Subcutaneous abdominal adipose tissue (tissue), 5 donors: ENCODE results near the gene ZCCHC13.
"Not testable (repeated sequence)": the region's sequence is repeated elsewhere in the genome, so short reads cannot be mapped to it uniquely, and the experiment has no call there.

ENCODE experiments used
- H3K27ac ChIP-seq: one replicate; pipeline ENCODE4 v1.7.0; 2013; ENCODE audit warnings: low read depth, mild to moderate bottlenecking, inconsistent platforms, low read length, moderate library complexity
- H3K27me3 ChIP-seq, 5 donors: one replicate each; pipeline ENCODE4 v1.7.0; 2013; ENCODE audit warnings: low read length in 5 of 5, inconsistent platforms in 1 of 5; ENCODE audit not compliant: control insufficient read depth in 5 of 5, insufficient read depth in 4 of 5
- H3K36me3 ChIP-seq, 5 donors: one replicate each; pipeline ENCODE4 v1.7.0; 2013; ENCODE audit warnings: low read length in 5 of 5; ENCODE audit not compliant: control insufficient read depth in 5 of 5, insufficient read depth in 5 of 5
- H3K4me1 ChIP-seq, 5 donors: one replicate each; pipeline ENCODE4 v1.7.0; 2013; ENCODE audit warnings: low read length in 5 of 5, mild to moderate bottlenecking in 3 of 5, moderate library complexity in 1 of 5; ENCODE audit not compliant: control insufficient read depth in 5 of 5, insufficient read depth in 5 of 5
- H3K4me3 ChIP-seq, 5 donors: one replicate each; pipeline ENCODE4 v1.7.0; 2013; ENCODE audit warnings: low read length in 5 of 5, low read depth in 1 of 5
- H3K9ac ChIP-seq, 5 donors: one replicate each; pipeline ENCODE4 v1.7.0; 2013; ENCODE audit warnings: low read length in 5 of 5, mild to moderate bottlenecking in 4 of 5, moderate library complexity in 3 of 5
- H3K9me3 ChIP-seq, 5 donors: one replicate each; pipeline ENCODE4 v1.7.0; 2013; ENCODE audit warnings: low read length in 5 of 5; ENCODE audit not compliant: control insufficient read depth in 5 of 5
- donor health status: healthy.
- donor health status: healthy.
- donor health status: healthy.
- donor health status: healthy.
- donor health status: healthy.

Gene ZCCHC13

DNA sequence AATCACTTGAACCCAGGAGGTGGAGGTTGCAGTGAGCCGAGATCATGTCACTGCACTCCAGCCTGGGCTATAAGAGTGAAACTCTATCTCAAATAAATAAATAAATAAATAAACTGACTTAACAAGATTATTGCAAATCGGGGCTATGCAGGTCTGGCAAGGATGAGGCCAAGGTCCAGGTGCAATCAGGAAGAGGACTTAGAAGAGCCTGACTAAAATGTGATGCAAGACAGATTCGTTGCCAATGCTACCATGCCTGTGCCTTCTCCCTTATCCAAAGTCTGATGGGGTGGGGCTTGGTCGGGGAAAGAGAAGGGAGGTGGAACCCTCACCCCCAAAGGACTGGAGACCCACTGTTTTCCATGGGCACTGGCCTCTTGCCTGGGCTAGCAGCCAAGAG lies 14.7 kb downstream of the ZCCHC13 start:
- no peak overlapping the region for H3K27ac ChIP-seq
- no peaks in the 10 kb centered on the region for H3K9me3 ChIP-seq
- H3K4me1 ChIP-seq = no peaks in the 10 kb centered on the region
- no peak overlapping the region for H3K9ac ChIP-seq
- H3K27me3 ChIP-seq = peaks cover 0 to 13% (median 5%) of the 10 kb centered on the region in 5 donors
- H3K36me3 ChIP-seq = no peaks in the 10 kb centered on the region
- no peak overlapping the region for H3K4me3 ChIP-seq

DNA sequence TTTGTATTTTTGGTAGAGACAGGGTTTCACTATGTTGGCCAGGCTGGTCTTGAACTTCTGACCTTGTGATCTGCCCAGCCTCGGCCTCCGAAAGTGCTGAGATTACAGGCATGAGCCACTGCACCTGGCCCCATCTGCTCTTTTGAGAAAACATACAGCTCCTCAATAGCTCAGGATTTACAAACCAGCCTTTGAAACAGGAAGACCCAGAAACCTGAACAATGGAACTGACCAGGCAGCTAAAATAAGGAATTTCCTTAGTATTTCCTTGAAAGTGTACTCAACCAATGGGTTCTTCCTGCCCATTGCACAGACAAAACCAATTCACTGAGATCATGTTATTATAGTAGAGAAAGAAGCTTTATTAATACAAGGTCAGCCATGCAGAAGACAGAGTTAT lies 15.3 kb downstream of the ZCCHC13 start:
- not testable (repeated sequence) for H3K4me3 ChIP-seq, H3K4me1 ChIP-seq, H3K9me3 ChIP-seq, H3K9ac ChIP-seq, H3K27ac ChIP-seq, H3K36me3 ChIP-seq
- peaks cover 0 to 15% (median 7%) of the 10 kb centered on the region in 5 donors for H3K27me3 ChIP-seq

DNA sequence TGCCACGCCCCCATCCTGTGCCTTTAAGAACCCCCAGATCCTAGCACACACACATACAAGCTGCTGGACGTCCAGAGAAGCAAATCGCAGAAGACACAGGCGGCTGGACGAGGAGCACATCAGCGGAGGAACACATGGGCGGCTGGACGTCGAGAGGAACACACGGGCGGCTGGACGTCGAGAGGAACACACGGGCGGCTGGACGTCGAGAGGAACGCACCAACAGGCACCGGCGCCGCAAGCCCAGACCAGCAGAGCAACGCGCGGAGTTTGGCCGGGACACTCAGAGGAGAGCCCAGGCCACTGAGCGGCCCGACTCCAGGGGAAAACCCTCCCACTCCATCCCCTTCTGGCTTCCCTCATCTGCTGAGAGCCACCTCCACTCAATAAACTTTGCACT lies 17.2 kb downstream of the ZCCHC13 start:
- peaks cover 0 to 12% (median 2%) of the 10 kb centered on the region in 5 donors for H3K27me3 ChIP-seq
- no peak overlapping the region for H3K4me3 ChIP-seq
- H3K4me1 ChIP-seq = no peaks in the 10 kb centered on the region
- H3K27ac ChIP-seq = no peak overlapping the region
- H3K9ac ChIP-seq = no peak overlapping the region
- H3K36me3 ChIP-seq = no peaks in the 10 kb centered on the region
- H3K9me3 ChIP-seq = no peaks in the 10 kb centered on the region

DNA sequence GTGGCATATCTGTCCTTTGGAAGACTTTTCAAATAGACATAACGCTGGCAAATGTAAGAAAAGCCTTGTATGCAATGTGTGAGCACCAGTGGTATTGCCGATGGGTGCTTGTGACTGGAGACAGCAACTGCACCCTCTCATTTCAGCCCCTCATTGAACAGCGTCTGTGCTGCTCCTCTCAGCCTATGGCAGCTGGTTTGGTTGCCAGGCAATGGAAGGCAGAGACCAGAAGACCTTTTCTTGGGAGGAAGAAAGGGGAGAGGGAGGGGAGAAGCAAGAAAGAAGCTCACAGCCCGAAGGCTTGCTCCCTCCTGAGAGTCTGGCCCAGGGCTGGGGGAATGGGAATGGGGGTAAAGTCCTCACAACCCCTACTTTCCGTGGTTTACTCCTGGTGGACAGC lies 20.2 kb downstream of the ZCCHC13 start:
- H3K4me1 ChIP-seq = no peaks in the 10 kb centered on the region
- H3K4me3 ChIP-seq = no peak overlapping the region
- peaks cover 0 to 14% (median 4%) of the 10 kb centered on the region in 5 donors for H3K27me3 ChIP-seq

DNA sequence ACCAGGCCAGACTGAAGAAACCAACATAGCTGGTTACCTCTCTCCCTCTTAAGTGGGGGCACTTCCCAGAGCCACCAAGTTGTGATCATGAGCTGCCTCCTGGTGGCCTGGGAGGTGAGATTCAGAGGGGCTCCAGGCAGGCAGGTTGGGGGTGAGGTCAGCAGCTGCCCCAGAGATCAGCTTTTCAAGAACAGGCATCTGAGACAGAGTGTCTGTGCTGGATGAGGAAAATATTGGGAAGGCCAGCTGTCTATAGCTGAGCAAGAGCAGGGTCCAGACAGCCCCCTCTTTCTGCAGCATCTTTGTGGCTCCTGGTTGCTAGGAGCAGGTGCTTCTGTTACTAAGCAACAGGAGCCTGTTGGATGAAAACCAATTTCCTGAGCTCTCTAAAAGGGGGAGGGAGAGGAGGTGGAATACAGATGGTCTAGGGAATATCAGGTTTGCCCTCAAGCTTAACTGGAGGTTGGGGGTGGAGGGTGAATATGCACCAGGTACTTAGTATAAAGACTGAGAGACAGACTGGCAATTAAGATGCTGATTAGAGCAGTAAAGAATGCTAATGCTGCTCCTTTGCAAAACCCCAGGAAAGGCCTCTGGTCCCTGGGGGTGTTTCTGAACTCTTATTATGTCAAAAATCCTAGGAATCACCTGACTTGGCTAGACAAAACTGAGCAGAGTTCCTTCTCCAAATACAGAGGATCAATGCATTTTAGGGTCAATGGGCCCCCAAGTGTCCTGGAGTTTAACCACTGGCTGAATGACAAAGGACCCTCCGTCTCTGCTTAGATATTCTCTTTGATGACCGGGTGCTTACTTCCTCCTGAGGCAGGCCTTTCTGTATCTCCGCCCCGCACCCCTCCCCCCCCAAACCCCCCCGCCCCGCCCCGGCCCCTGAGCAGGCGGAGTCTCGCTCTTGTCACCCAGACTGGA lies 21.4 kb downstream of the ZCCHC13 start:
- H3K36me3 ChIP-seq = no peaks in the 10 kb centered on the region
- no peak overlapping the region for H3K4me3 ChIP-seq
- H3K9ac ChIP-seq = no peak overlapping the region
- H3K9me3 ChIP-seq = no peaks in the 10 kb centered on the region
- no peaks in the 10 kb centered on the region for H3K4me1 ChIP-seq
- H3K27me3 ChIP-seq = peaks cover 0 to 14% (median 4%) of the 10 kb centered on the region in 5 donors
- H3K27ac ChIP-seq = no peak overlapping the region

More for the DNA sequence above, 20.2 kb downstream of the ZCCHC13 start:
- Histone ChIP-seq H3K9ac (no peak overlapping the region), H3K27ac (no peak overlapping the region), H3K36me3 (no peaks in the 10 kb centered on the region), H3K9me3 (no peaks in the 10 kb centered on the region)

DNA sequence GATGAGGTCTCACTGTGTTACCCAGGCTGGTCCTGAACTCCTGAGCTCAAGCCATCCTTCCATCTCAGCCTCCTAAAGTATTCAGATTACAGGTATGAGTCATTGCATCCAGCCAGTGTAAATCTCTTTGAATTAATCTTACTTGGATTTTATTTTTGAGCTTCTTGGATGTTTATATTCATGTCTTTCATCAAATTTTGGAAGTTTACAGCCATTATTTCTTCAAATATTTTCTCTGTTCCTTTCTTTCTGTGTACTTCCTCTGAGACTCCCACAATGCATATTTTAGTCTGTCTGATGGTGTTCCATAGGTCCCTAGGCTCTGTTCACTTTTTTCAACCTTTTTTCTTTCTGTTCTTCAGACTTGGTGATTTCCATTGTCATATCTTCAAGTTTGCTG lies 34.9 kb downstream of the ZCCHC13 start:
- peaks cover 0 to 12% (median 4%) of the 10 kb centered on the region in 5 donors for H3K9me3 ChIP-seq
- H3K36me3 ChIP-seq = no peaks in the 10 kb centered on the region
- no peak overlapping the region for H3K4me3 ChIP-seq
- H3K27me3 ChIP-seq = no peaks in the 10 kb centered on the region
- H3K4me1 ChIP-seq = peaks cover 0 to 9% (median 5%) of the 10 kb centered on the region in 5 donors
- no peak overlapping the region for H3K27ac ChIP-seq
- H3K9ac ChIP-seq = no peak overlapping the region

DNA sequence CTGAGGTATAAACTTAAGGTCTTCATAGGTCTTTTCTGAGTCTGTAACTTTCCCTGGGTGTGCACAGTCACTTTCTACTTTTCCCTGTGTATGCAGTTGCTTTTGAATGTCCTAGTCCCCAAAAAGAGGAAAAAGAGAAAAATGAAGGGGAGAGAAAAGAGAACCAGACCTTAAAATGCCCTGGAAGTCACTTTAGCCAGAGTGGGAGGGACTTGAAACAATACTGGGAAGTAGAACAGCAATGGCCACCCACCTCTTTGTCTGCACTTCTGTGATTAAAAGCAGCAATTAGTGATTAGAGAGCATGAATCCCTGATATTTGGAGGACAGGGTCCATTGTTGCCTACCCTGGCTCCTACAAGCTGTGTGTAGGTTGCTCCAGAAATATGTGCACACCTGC lies 36.1 kb downstream of the ZCCHC13 start:
- H3K27ac ChIP-seq = no peak overlapping the region
- no peaks in the 10 kb centered on the region for H3K27me3 ChIP-seq
- H3K4me1 ChIP-seq = peaks cover 0 to 12% (median 7%) of the 10 kb centered on the region in 5 donors
- H3K9me3 ChIP-seq = peaks cover 0 to 12% (median 4%) of the 10 kb centered on the region in 5 donors
- H3K9ac ChIP-seq = no peak overlapping the region
- H3K36me3 ChIP-seq = no peaks in the 10 kb centered on the region
- no peak overlapping the region for H3K4me3 ChIP-seq

DNA sequence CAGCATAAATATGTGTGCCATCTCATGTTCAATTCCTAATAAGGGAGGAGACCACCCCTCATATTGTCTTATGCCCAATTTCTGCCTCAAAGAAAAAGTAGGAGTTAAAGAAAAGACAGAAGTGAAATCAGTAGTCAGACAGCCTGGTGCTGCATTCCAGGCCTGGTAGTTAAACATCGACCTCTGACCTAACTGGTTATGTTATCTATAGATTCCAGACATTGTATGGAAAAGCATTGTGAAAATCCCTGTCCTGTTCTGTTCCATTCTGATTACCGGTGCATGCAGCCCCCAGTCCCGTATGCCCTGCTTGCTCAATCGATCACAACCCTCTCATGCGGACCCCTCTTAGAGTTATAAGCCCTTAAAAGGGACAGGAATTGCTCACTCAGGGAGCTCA lies 38.2 kb downstream of the ZCCHC13 start:
- not testable (repeated sequence) for H3K9ac ChIP-seq, H3K27ac ChIP-seq, H3K36me3 ChIP-seq, H3K27me3 ChIP-seq, H3K4me3 ChIP-seq, H3K9me3 ChIP-seq
- H3K4me1 ChIP-seq = peaks cover 0 to 12% (median 7%) of the 10 kb centered on the region in 5 donors

DNA sequence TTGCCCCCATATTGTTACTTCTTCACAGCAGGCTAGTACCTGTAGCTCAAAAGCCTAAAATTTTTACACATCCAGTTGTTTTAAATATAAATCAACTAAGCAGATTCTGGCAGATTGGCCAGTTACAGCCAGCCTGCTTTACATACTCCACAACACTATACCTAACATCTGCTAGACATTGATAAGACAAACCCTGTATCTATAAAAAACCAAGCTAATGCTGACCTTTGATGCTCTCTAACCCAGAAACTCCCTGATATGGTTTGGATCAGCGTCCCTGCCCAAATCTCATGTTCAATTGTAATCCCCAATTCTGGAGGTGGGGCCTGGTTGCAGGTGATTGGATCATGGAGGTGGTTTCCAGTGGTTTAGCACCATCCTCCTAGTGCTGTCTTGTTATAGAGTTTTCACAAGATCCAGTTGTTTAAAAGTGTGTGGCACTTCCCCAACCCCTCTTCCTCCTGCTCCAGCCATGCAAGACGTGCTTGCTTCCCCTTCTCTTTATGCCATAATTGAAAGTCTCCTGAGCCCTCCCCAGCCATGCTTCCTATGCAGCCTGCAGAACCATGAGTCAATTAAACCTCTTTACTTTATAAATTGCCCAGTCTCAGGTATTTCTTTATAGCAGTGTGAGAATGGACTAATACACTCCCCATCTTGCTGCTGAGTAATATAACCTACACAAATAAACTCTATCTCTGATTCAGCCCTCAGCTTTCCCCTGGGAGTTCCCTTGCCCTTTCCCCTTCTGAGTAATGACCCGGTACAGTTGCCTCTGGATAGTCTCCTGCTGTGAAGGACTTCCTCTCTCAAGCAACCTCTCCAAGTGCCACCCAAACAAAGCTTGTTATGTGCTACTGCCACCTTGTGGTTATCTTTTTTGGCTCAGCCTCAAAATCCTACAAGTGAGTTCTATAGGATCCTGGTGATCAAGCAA lies 39.6 kb downstream of the ZCCHC13 start:
- H3K27ac ChIP-seq = no peak overlapping the region

DNA sequence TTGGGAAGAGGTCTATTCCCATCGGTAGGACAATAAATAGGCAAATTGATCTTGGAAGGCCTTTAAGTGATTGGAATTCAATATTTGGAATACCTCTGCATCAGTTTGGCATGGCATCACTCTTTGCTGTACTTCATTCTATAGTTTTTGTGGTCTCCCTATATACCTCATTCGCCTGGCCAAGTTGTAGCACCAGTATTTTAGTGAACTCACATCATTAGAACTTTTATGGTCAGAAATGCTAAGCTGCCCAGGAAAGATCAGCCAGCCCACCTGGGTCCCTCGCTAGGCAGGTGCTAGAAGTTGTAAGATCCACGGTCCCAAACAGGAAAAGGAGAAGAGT lies 40.3 kb downstream of the ZCCHC13 start:
- Histone ChIP-seq H3K9me3 (peaks cover 0 to 1% (median 0%) of the 10 kb centered on the region in 5 donors), H3K27me3 (peaks cover 0 to 6% (median 6%) of the 10 kb centered on the region in 5 donors), H3K4me1 (peaks cover 0 to 12% (median 7%) of the 10 kb centered on the region in 5 donors), H3K9ac (no peak overlapping the region), H3K36me3 (no peaks in the 10 kb centered on the region), H3K27ac (no peak overlapping the region), H3K4me3 (no peak overlapping the region)

More for the DNA sequence above, 39.6 kb downstream of the ZCCHC13 start:
- H3K9ac ChIP-seq = no peak overlapping the region
- H3K27me3 ChIP-seq = peaks cover 0 to 6% (median 4%) of the 10 kb centered on the region in 5 donors
- H3K9me3 ChIP-seq = peaks cover 0 to 6% (median 2%) of the 10 kb centered on the region in 5 donors
- H3K36me3 ChIP-seq = no peaks in the 10 kb centered on the region
- H3K4me1 ChIP-seq = peaks cover 0 to 12% (median 7%) of the 10 kb centered on the region in 5 donors
- H3K4me3 ChIP-seq = no peak overlapping the region
